CD14-positive monocyte (primary cell): ENCODE data around the gene EXOC4. TPM values are rescaled to one million over a fixed set of nuclear protein-coding genes. Genes with fewer than 3 reads are reported as not detected.

Source experiments
- DNase-seq, 3 donors: peaks; one replicate each; pipeline ENCODE4 v3.0.0-alpha.2; 2011 to 2022
- H2AFZ ChIP-seq: 2 replicates; pipeline ENCODE4 v1.6.0; 2012; ENCODE audit warnings: mild to moderate bottlenecking, low read depth, low read length, inconsistent platforms; ENCODE audit not compliant: insufficient read depth, poor library complexity, severe bottlenecking
- H3K27ac ChIP-seq, 2 donors: 1 replicate in 1 of 2; 2 replicates in 1 of 2; pipeline ENCODE4 v1.5.1; 2012 to 2013; ENCODE audit warnings: low read length in 2 of 2, control low read depth in 1 of 2, inconsistent platforms in 1 of 2, low read depth in 1 of 2, mild to moderate bottlenecking in 1 of 2
- H3K27me3 ChIP-seq, 2 donors: one replicate each; pipeline versions ENCODE4 v1.6.0 to v1.6.1; 2011 to 2013; ENCODE audit warnings: low read length in 2 of 2; ENCODE audit not compliant: control insufficient read depth in 2 of 2, insufficient read depth in 2 of 2
- H3K36me3 ChIP-seq, 2 donors: replicated peaks in 1 of 2; 1 replicate in 1 of 2; 2 replicates in 1 of 2; pipeline versions ENCODE4 v1.5.1 to v1.6.1; 2012 to 2013; ENCODE audit warnings: low read length in 2 of 2, control low read depth in 1 of 2, inconsistent platforms in 1 of 2, mild to moderate bottlenecking in 1 of 2; ENCODE audit not compliant: insufficient read depth in 2 of 2, control insufficient read depth in 1 of 2
- H3K4me1 ChIP-seq, 2 donors: 1 replicate in 1 of 2; 2 replicates in 1 of 2; pipeline versions ENCODE4 v1.5.1 to v1.6.1; 2012 to 2013; ENCODE audit warnings: low read length in 2 of 2, control low read depth in 1 of 2, inconsistent platforms in 1 of 2, mild to moderate bottlenecking in 1 of 2, moderate library complexity in 1 of 2; ENCODE audit not compliant: insufficient read depth in 2 of 2, control insufficient read depth in 1 of 2
- H3K4me2 ChIP-seq: replicated peaks from 2 replicates; pipeline ENCODE3; 2012; ENCODE audit warnings: low read length, moderate library complexity, mild to moderate bottlenecking; ENCODE audit not compliant: poor library complexity, severe bottlenecking; ENCODE audit errors: extremely low read depth
- H3K4me3 ChIP-seq, 3 experiments: fragments of 200-600 bp in 1 of 3; sonication (generic) in 1 of 3; replicated peaks in 1 of 3; 1 replicate in 2 of 3; 2 replicates in 1 of 3; pipeline ENCODE4 v1.5.1; 2011 to 2013; ENCODE audit warnings: low read length in 3 of 3, mild to moderate bottlenecking in 3 of 3, control low read depth in 2 of 3, low read depth in 2 of 3, inconsistent platforms in 1 of 3, moderate library complexity in 1 of 3
- H3K79me2 ChIP-seq: 2 replicates; pipeline ENCODE4 v1.6.0; 2012; ENCODE audit warnings: mild to moderate bottlenecking, control low read depth, inconsistent platforms, low read length, moderate library complexity; ENCODE audit not compliant: insufficient read depth
- H3K9ac ChIP-seq: 2 replicates; pipeline ENCODE4 v1.6.0; 2017; ENCODE audit warnings: low read length, mild to moderate bottlenecking; ENCODE audit not compliant: insufficient read depth, poor library complexity, severe bottlenecking
- H3K9me3 ChIP-seq, 2 donors: replicated peaks in 1 of 2; 1 replicate in 1 of 2; 2 replicates in 1 of 2; pipeline versions ENCODE4 v1.5.1 to v1.6.1; 2012 to 2013; ENCODE audit warnings: low read length in 2 of 2, control low read depth in 1 of 2; ENCODE audit not compliant: control insufficient read depth in 1 of 2, insufficient read depth in 1 of 2
- H4K20me1 ChIP-seq: 2 replicates; pipeline ENCODE4 v1.6.0; 2012; ENCODE audit warnings: mild to moderate bottlenecking, low read length, control low read depth, moderate library complexity; ENCODE audit not compliant: insufficient read depth
- H3K27ac Mint-ChIP-seq, 7 donors: one replicate each; pipeline ENCODE4 v1.8.0; 2020; ENCODE audit warnings: mild to moderate bottlenecking in 7 of 7, mixed read lengths in 7 of 7, moderate library complexity in 6 of 7, inconsistent platforms in 2 of 7
- H3K27me3 Mint-ChIP-seq, 3 donors: one replicate each; pipeline ENCODE4 v1.8.0; 2021 to 2022; ENCODE audit warnings: low read depth in 3 of 3, mild to moderate bottlenecking in 3 of 3, mixed read lengths in 3 of 3, moderate library complexity in 3 of 3, inconsistent platforms in 1 of 3
- H3K36me3 Mint-ChIP-seq, 2 donors: one replicate each; pipeline ENCODE4 v1.8.0; 2020; ENCODE audit warnings: mixed read lengths in 2 of 2, inconsistent platforms in 1 of 2, mild to moderate bottlenecking in 1 of 2
- H3K4me1 Mint-ChIP-seq: one replicate; pipeline ENCODE4 v1.8.0; 2020; ENCODE audit warnings: mild to moderate bottlenecking, mixed read lengths
- H3K4me3 Mint-ChIP-seq, 2 donors: one replicate each; pipeline ENCODE4 v1.8.0; 2020; ENCODE audit warnings: mild to moderate bottlenecking in 2 of 2, mixed read lengths in 2 of 2, moderate library complexity in 1 of 2
- H3K9me3 Mint-ChIP-seq, 7 donors: one replicate each; pipeline ENCODE4 v1.8.0; 2020 to 2022; ENCODE audit warnings: mixed read lengths in 7 of 7, mild to moderate bottlenecking in 6 of 7, moderate library complexity in 6 of 7, inconsistent platforms in 2 of 7
- CTCF ChIP-seq: fragments of 200-600 bp; IDR thresholded peaks from one replicate; pipeline ENCODE4 v1.8.0; 2022; ENCODE audit warnings: antibody characterized with exemption, mild to moderate bottlenecking
- WGBS: methylation state at CpG from one replicate; pipeline ENCODE4 v1.1.5; 2013; ENCODE audit warnings: missing lambda C conversion rate; ENCODE audit not compliant: insufficient coverage; 5-methylcytosine and 5-hydroxymethylcytosine counted together
- intact Hi-C, 2 donors: fragments of 100-400 bp; cut with micrococcal nuclease; formaldehyde crosslinking; loops; one replicate each; pipeline versions ENCODE4 v1.15.0 to v1.15.1; 2023
- polyA plus RNA-seq, 3 donors: library from polyadenylated mRNA; depleted of rRNA in 1 of 3; unstranded in 2 of 3; stranded (reverse) in 1 of 3; fragments of 300-500 nt in 2 of 3; fragments of >200 nt in 1 of 3; fragmentation: Illumina TruSeq in 2 of 3; gene quantifications; 1 replicate in 2 of 3; 2 replicates in 1 of 3; pipeline ENCODE4 v1.2.3, GENCODE V29; 2012 to 2021

EXOC4 gene
- polyA plus RNA-seq, 3 donors = 20.6 to 22.3 (median 22.3) TPM

- Histone ChIP-seq H3K9me3 (no peaks in the 10 kb centered on the region), H2AFZ (no peak overlapping the region), H3K36me3 (no peaks in the 10 kb centered on the region), H3K4me2 (no peak overlapping the region), H3K4me3 (no peak overlapping the region), H3K27ac (no peak overlapping the region), H3K79me2 (no peaks in the 10 kb centered on the region), H3K4me1 (no peaks in the 10 kb centered on the region), H3K9ac (no peak overlapping the region), H3K27me3 (no peaks in the 10 kb centered on the region), H4K20me1 (no peaks in the 10 kb centered on the region)
- no peak overlapping the region for H3K27ac Mint-ChIP-seq
- DNase-seq = no peak
- peaks cover 3% of the 10 kb centered on the region in 2 donors for H3K36me3 Mint-ChIP-seq
- no peaks in the 10 kb centered on the region for H3K27me3 Mint-ChIP-seq
- no CpG with 5 or more reads among the region's 1 CpG for WGBS
- intact Hi-C loops = no loop called here
- H3K9me3 Mint-ChIP-seq = peaks cover 0 to 4% (median 0%) of the 10 kb centered on the region in 7 donors
- no peak overlapping the region for H3K4me3 Mint-ChIP-seq
- no peaks in the 10 kb centered on the region for H3K4me1 Mint-ChIP-seq
- no peak for TF ChIP-seq CTCF
Measured at GRCh38 chr7:134021836-134022235, 769.0 kb downstream of the EXOC4 start.

- Mint-ChIP-seq H3K36me3 (peaks cover 3% of the 10 kb centered on the region in 2 donors), H3K9me3 (peaks cover 0 to 4% (median 2%) of the 10 kb centered on the region in 7 donors)
- intact Hi-C loops = no loop called here
Measured at GRCh38 chr7:134022286-134022911, 769.5 kb downstream of the EXOC4 start.

More at GRCh38 chr7:134022286-134022911, 769.5 kb downstream of the EXOC4 start:
- Histone ChIP-seq H3K9ac (no peak overlapping the region), H3K9me3 (no peaks in the 10 kb centered on the region), H3K27me3 (no peaks in the 10 kb centered on the region), H2AFZ (no peak overlapping the region), H4K20me1 (no peaks in the 10 kb centered on the region), H3K4me1 (no peaks in the 10 kb centered on the region), H3K36me3 (no peaks in the 10 kb centered on the region), H3K4me3 (no peak overlapping the region), H3K79me2 (no peaks in the 10 kb centered on the region), H3K4me2 (no peak overlapping the region), H3K27ac (no peak overlapping the region)
- WGBS = no CpG with 5 or more reads among the region's 1 CpG
- DNase-seq = no peak
- H3K4me3 Mint-ChIP-seq = no peak overlapping the region
- H3K27me3 Mint-ChIP-seq = no peaks in the 10 kb centered on the region
- no peak for TF ChIP-seq CTCF
- H3K4me1 Mint-ChIP-seq = no peaks in the 10 kb centered on the region
- H3K27ac Mint-ChIP-seq = no peak overlapping the region
